Kidney glomerular epithelial cell (primary cell): Measurements from ENCODE around the gene WHRN.
A peak's percentile ranks its signal among the peaks of the same experiment; 100 is the strongest.

ENCODE experiments used
- DNase-seq: peaks from one replicate; lab custom pipeline; 2025; lab: John Stamatoyannopoulos, UW

Gene WHRN

DNA sequence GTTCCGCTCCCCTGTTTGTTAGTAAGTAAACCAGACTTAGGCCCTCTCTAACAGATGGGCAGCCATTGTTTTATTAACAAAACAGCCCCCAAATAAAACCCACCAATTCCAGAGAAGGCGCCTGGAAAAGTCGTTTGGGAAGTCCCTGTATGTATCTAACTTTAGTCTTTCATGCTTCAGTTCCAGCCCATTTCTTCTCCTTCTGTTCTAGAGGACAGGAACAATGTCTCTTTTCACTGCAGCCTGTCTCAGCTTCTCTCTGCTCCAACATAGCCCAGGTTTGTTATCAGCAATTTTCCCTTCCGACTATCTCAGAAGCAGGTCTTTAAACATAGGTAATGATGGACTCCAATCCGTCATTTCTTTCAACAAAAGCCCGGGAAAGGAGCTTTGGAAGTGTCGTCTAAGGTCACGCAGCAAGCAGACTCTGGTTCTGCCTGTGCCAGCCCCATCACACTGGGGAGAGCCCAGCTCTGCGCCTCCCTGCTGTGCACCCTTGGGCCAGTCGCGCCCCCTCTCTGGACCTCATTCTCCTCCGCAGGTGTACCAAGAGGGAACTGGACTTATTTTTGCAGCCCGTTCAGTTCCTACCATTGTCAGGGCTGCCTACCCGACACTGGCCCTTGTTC, 107.9 kb downstream of the WHRN start:
- DNase-seq: no peak

DNA sequence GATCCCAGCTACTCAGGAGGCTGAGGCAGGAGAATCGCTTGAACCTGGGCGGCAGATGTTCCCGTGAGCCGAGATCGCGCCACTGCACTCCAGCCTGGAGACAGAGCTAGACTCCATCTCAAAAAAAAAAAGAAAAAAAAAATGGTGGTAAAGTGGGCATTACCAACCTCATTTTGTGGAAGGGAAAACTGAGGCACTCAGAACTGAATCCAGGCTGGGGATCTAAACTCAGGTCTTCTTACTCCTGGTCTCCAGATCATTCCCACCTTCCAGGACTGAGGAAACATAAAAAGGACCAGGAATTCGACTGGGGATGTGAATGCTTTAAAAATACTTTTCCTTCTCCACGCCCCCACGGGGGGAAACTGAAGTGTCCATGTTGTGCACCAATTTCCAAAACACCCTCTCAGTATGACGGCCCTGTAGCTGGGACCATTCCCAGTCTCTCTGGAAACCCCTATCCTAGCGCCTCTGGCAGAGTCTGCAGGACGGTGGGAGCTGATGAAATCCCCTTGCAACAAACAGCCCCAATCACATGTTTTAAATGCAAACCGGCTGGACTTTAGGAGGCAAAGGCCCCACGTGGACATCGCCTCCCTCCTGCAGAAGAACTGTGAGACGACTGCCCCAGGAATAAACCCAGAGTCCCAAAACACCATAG, 108.6 kb downstream of the WHRN start:
- DNase-seq: no peak

DNA sequence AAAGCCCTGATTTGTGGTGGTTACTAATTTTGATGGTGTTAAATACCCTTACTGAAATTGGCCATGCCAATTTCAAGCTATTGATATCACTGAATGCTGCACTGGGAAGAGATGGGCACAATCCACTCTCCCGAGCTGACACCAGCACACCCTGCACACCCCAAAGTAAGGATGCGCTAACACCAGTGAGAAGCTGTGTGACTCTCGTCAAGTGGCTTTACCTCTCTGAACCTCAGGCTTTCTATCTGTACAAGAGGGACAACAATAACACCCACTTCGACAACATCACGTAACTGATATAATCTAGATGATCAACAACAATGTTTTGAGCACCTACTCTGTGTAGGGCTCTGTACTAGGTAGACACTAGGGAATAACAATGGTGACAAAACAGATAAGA, 109.5 kb downstream of the WHRN start:
- DNase-seq: no peak

DNA sequence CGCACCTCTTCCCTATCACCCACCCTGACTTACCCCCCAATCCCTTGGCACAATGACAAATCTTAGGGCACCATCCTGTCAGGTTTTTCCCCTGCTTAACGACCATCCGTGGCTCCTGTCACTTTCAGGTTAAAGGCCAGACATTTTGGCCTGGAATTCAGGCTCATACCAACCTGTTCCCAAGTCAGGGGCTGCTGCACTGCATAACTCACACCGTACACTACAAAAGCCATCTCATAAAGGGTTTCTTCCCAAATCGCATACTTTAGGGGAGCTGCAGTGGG, 110.0 kb downstream of the WHRN start:
- DNase-seq: no peak

DNA sequence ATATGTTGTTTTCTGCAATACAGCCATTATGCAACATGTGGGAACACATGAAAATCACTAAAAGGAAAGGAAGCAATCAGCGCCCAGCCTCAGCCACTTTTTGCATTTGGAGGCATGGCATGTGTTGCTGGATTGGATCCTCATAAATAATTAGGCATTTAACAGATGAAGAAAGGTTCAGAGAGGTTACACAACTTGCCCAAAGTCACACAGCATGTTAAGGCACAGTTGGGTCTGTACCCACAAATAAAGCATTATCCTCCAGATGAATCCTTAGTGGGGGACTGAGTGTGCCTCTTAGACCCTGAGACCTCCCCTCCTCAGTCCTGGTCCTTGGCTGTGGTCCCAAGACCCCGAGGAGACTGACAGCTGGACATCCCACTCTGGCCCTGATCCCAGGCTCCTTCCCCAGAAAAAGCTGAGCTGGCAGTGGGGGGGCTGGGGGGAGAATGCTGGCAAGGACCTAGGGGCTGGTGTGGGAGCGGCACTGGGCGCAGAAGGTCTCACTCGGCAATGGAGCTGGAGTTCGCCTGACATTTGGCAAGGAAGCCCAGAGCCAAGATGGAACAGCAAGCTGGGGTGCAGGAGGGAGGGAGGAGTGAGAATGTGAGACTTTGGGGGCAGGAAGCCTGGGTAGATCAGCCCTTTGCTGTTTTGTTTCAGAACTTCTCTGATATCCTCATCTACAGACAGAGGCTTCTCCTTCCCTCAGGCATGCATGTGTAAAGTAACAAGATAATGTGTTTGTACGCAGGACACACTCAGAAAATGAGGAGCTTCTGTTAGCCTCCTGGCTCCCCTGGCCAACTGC, 110.5 kb downstream of the WHRN start:
- no peak for DNase-seq

DNA sequence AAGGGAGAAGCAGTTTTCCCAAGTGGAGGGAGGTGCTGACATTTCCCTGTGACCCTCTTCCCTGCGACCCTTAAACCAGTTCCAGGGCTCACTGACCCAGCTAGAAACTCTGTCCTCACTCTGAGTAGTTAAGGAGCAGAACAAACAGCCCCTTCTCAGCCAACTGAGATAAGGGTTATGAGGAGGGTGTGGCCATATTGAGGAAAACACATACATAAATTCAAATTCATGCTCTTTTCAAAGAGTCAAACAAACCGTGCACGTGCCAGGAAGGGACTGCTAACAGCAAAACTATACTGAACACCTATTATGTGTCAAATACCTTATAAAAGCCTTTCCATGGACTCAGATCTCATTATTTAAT, 112.5 kb downstream of the WHRN start:
- DNase-seq: no peak

DNA sequence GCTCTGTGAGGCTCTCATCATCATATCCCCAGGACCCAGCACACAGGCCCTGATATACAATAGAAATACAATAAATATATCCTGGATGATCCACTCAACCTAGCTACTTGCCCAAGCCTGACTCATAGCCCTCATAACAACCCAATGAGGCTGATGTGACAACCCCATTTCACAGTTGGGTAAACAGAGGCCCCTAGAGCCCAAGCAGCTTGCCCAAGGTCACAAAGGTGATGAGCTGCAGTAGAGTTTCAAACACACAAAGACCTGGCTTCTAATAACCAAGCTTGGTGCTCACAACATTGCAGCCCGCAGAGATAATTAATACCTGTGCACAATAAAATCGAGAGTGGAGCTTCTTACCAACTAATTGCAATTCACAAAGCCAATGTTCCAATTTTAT, 114.3 kb downstream of the WHRN start:
- no peak for DNase-seq

DNA sequence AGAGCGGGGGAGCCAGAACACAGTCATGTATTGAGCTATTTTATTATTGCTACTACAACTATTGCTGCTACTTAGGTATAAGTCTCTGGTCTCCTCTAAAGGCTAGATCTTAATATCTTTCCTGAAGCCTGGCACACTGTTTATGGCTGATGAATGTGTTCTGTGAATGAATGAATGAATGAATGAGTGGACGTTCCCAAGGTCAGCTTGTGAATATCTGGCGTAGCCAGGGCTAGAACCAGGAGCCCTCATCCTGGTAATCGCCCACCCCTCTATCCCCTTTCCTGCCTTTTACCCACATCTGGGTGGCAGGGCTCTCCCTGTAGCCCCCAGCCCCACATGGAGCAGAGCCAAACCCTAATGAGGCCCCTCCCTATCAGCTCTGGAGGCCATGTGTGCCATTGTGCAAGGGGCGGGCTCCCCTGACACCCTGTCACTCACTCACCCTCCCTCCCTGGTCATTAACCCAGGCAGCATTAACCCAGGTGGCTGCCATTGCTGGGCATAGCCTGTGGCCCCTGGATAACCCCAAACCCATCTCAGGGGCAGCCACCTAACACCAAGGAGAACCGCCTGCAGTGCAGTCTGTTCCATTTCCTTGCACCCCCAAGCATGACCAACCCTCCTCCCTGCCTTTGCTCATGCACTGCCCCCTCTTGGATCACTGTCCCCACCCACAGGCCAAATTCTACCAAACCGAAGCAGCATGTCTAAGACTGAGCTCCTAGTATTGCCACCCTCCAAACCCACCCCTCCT, 115.5 kb downstream of the WHRN start:
- no peak for DNase-seq

DNA sequence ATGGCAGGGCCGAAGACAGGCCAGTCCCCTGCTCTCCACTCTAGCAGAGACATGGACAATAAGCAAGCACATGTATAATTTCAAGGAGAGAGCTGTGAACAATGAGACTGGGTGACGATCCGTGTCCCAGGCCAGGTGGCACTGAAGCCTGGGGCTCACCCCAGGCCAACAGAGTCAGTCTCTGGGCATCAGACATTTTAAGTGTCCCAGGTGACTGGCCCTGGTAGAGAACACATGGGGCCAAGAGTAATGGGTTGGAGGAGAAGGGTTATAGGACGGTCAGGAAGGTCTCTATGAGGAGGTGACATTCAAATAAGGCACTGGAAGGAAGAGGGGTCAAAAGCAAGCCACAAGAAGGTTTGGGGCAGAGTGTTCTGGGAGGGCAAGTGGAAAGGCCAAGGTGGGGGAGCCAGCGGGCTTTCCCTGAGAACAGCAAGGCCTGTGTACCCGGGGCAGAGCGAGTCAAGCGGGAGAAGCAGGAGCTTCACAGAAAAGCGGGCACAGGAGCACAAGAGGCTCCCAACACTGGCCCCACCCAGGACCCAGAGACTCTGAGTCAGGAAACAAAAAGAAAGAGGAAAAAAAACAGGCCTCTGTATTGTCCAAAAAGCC, 116.4 kb downstream of the WHRN start:
- DNase-seq: no peak

DNA sequence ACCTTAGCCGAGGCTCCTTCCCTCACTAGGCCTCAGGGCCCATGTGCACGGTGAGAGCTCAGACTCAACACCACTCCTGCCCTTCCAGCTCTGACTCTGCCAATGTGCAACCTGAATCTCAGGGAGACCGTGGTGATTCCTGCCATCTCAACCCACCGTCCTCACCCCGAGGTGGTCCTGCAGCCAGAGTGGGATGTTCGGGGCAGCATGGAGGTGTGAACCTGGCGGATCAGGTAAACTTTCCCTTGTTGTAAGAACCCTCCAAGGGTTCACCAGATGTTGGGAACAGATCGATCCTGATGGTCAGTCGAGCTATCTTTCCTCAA, 117.0 kb downstream of the WHRN start:
- DNase-seq: no peak

DNA sequence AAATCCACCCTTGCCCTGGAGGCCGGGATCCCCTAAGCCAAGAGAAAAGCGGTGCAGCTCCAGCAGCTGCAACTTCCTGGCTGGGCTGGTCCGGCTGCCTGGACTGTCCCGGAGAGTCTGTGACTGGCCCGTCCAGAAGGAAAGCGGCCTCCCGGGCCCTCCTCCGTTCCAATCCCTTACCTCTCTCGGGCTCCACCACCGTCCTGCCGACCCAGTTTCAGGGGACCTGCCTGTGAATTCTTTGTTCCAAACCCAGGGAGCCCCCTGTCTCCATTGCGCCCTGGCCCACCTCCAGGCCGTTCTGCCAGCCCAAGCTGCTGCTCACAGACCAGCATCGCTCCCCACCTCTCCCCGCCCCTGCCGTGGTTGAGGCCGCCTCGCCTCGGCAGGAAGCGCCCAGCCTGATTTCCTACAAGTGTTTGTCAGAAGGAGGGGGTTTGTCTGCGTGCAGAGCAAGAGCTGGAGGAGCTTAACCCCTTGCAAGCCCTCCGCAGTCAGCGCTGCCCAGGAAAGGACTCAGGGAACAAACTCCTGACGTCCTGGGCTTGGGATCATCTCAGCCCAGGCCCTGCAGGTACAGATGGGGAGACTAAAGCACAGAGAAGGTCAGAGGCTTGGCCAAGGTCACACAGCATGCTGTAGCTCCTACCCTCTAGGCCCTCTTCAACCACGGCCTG, 117.5 kb downstream of the WHRN start, which contains the start of gene AKNA:
Gene AKNA, minus strand, starts transcription at position 303 of the 677 bp plus-strand sequence. CDS start 6,649 bp downstream, outside the sequence.
- peak; percentile 65 for DNase-seq

DNA sequence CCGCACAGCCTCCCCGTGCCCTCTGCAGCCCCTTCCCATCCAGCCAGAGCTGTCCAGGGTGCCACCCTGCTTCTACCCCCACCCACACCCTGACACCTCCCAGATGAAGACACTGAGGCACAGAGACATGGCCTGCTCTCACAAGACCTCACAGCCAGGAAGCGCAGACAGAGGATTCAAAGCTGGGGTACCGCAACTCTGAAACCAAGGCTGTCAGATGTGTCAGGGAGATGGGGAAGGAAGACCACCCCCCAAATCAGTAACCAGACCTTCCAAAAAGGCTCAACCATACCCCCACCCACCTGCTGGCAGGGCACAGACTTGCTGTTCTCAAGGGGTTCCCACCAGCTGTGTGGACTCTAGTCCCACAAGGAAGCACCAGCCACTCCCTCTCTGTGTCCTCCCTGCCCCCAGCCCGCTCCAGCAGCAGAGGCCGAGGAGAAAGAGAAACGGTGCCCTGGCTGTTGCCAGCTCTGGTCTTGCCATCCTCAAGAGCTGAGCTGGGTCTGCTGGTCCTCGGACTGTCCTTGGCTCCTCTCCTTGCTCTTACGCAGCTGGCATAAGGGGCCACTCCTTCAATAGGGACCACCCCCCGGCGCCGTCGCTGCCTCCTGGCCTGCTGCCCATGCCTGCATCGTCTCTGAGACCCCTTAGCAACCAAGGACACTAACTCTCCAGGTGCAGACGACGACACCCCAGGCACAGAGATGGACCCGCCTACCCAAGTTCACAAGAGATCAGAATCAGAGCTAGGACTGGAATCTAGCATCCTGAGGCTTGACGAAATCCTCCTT, 118.2 kb downstream of the WHRN start:
- no peak for DNase-seq

DNA sequence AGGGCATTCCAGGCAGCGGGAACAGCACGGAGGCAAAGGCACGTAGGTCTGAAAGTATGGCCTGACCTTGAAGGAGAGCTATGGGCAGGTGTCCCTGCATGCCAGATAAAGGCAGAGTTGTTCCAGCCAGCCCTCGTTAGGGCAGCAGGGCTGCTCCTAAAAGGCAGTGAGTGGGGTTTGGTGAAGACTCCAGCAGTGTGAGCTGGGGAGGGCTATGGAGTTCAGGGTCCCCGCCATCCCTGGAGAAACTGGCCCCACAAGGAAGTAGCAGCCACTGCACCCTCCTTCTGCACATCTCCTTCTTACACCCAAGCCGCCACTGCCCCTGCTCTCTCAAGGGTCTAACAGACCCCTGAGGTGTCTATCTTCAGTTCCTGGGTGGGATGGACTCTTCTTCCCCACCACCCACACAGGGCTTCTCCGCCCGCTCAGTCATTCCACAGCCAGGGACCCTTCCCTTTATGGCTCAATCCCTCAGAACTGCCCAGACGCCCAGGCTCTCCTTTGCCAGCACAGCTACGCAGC, 118.8 kb downstream of the WHRN start:
- no peak for DNase-seq

DNA sequence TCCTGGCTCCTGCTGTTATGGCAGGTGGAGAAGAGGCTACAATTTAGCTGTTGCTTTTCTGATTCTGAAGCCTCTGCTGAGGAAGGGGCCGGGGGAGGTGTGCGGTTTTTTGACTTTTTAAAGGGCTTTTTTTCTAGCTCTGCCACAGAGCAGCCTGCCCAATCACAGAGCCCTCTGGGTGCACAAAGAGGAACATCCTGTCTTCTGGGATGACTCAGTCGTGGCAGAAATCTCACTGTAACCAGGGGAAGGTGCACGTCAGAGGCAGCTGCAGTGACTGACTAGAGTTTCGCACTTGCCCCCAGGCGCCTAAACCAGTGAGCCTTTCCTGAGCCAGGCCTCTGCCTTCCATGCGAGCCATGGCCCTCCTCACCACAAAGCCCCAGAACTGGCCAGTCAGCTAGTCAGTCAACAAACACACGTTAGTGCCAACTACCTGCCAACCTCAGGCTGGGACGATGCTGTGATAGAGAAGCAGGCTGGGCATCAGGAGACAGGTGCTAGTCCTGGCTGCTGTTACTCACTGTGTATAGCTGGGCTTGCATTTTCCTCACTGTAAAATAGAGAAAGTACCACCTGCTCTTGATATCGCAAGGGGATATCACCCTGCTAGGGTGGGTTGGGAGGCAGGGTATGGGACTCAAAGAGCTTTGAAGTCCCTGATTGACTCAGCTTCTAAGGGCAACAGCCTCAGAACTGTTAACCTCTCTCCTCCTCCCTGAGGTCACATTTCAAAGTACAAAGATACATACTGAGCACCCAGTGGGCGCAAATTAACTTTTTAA, 119.7 kb downstream of the WHRN start:
- peak; percentile 56 for DNase-seq

DNA sequence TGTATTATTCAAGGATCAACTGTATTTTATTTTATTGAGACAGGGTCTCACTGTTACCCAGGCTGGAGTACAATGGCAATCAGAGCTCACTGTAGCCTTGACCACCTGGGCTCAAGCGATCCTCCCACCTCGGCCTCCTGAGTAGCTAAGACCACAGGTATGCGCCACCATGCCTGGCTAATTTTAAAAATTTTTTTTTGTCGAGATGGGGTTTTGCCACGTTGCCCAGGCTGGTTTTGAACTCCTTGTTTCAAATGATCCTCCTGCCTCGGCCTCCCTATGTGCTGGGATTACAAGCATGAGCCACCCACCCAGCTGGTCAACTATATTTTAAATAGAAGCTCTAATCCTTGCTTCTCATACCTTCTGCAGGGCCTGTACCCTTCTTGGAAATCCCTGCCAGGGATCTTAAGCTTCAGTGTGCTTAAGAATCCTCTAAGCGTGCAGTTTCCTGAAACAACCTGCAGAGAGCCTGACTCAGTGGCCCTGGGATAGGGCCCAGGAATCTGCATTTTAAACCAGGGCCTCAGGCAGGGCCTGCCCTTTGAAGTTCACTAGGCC, 120.4 kb downstream of the WHRN start:
- no peak for DNase-seq

DNA sequence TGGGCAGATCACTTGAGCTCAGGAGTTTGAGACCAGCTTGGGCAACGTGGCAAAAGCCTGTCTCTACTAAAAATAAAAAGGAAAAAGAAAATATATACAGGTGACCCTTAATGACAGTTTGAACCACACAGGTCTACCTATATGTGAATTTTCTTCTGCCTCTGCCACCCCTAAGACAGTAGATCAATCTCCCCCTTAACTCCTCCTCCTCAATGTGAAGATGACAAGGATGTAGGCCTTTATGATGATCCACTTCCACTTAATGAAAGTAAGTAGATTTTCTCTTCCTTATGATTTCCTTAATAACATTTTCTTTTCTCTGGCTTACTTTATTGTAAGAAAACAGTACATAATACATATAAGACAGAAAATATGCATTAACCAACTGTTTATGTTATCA, 120.9 kb downstream of the WHRN start:
- no peak for DNase-seq

DNA sequence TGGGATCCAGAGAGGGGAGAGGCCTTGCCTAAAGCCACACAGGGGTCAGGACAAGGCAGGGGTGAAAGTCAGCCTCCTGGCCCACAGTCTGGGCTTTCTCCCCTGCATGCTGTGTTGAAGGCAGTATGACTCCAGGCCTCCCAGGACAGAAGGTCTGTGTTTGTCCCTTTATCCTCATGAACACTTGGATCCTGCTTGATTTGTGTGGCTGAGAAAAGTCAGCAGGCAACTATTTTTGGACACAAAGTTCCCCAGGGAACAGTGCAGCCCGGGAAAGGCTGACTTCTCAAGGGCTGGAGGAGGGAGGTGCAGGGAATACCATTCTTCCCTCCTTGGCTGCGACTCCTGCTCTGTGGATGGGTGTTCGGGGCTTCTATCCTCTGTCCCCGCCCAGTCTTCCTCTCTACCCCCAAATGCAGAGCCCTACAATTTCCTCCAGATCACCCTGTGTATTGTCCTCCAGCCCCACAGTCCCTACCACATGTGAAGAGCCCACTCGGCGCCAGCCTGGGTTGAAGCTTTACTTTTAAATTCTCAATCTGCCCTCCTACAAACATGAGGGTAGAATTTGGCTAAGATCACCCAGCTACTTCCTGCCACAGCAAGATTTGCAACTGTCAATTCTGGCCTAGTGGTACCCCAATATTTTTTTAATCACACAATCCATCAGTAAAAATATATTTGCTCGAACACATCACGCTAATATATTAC, 121.6 kb downstream of the WHRN start:
- no peak for DNase-seq

DNA sequence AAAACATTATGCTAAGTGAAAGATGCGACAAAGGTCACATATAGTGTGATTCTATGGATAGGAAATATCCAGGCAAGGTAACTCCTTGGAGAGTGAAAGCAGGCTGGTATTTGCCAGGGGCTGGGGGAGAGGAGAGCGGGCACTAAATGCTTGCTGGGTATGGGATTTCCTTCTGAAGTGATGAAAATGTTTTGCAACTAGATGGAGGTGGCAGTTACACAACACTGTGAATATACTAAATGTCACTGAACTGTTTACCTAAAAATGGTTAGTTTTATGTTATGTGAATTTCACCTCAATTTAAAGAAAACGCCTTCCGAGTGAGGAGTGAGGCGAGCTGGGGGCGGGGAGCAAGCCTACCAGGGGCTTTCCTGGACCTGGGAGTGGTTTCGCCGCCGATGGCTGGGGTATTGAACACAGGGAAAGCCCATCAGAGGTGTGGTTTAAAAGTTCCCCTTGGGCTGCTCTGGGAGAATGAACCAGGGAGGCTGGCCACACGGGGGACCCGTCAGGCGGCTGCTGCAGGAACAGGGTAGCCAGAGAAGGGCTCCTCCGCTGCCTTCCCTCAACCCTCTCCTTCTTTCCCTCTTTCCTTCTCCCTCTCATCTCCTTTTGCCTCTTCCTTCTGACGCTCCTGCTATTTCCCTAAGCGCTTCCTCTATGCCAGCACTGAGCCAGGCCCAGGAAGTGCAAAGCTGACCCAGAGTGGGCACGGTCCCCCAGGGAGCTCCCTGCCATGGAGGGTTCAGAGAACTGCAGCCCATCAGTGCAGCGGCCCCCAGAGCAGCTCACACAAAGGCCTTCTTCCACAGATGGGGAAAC, 122.4 kb downstream of the WHRN start:
- DNase-seq: no peak
